HepG2 (cell line): ENCODE data around the gene TLCD3B. TPM values are rescaled to one million over a fixed set of nuclear protein-coding genes. Genes with fewer than 3 reads are reported as not detected.
A peak's percentile ranks its signal among the peaks of the same experiment; 100 is the strongest.

Source experiments
- ARHGAP35 ChIP-seq: sonication (generic); formaldehyde crosslinking; IDR thresholded peaks from 2 replicates; pipeline ENCODE4 v1.9.0; 2022; ENCODE audit warnings: mild to moderate bottlenecking, inconsistent platforms, moderate library complexity, missing genetic modification reagents, borderline replicate concordance
- KMT2B ChIP-seq: IDR thresholded peaks from 2 replicates; pipeline ENCODE4 v1.6.1; 2016; ENCODE audit warnings: missing genetic modification reagents, missing compliant biosample characterization
- MAFG ChIP-seq: sonication (generic); formaldehyde crosslinking; IDR thresholded peaks from 2 replicates; pipeline ENCODE4 v1.5.1; 2020; ENCODE audit warnings: mild to moderate bottlenecking, missing genetic modification reagents
- PLSCR1 ChIP-seq: sonication (generic); formaldehyde crosslinking; IDR thresholded peaks from 2 replicates; pipeline ENCODE4 v1.5.0; 2020; ENCODE audit warnings: missing genetic modification reagents, mild to moderate bottlenecking, borderline replicate concordance
- REPIN1 ChIP-seq: sonication (generic); formaldehyde crosslinking; IDR thresholded peaks from 2 replicates; pipeline ENCODE4 v1.8.0; 2022; ENCODE audit warnings: missing genetic modification reagents, low read depth, mild to moderate bottlenecking, borderline replicate concordance
- ZBTB37 ChIP-seq: sonication (generic); formaldehyde crosslinking; IDR thresholded peaks from 2 replicates; pipeline ENCODE4 v1.4.0; 2020; ENCODE audit warnings: mild to moderate bottlenecking, missing genetic modification reagents
- ZNF12 ChIP-seq: sonication (generic); formaldehyde crosslinking; IDR thresholded peaks from 2 replicates; pipeline ENCODE4 v1.5.0; 2020; ENCODE audit warnings: missing genetic modification reagents
- ZNF121 ChIP-seq: sonication (generic); formaldehyde crosslinking; IDR thresholded peaks from 2 replicates; pipeline ENCODE4 v1.5.0; 2020; ENCODE audit warnings: mild to moderate bottlenecking, missing genetic modification reagents
- ZNF407 ChIP-seq: sonication (generic); formaldehyde crosslinking; IDR thresholded peaks from one replicate; pipeline ENCODE4 v1.5.1; 2020; ENCODE audit warnings: mild to moderate bottlenecking, missing genetic modification reagents; ENCODE audit errors: not compliant biosample characterization
- ZNF687 ChIP-seq: sonication (generic); formaldehyde crosslinking; IDR thresholded peaks from 2 replicates; pipeline ENCODE4 v1.5.1; 2020; ENCODE audit warnings: mild to moderate bottlenecking, missing genetic modification reagents, moderate library complexity
- ZNF724P ChIP-seq: sonication (generic); formaldehyde crosslinking; IDR thresholded peaks from 2 replicates; pipeline ENCODE4 v1.8.0; 2022; ENCODE audit warnings: missing genetic modification reagents, borderline replicate concordance
- polyA plus RNA-seq, 8 experiments: library from polyadenylated mRNA; depleted of rRNA in 3 of 8; stranded (reverse) in 7 of 8; unstranded in 1 of 8; fragments of >200 nt; fragmentation: Illumina TruSeq in 4 of 8; extraction: Trizol in 4 of 8; gene quantifications; 2 replicates each; pipeline versions ENCODE4 v1.2.1 to v1.2.3, GENCODE V29; 2011 to 2016; ENCODE audit warnings: low read depth in 4 of 8, missing spikeins in 1 of 8, mixed read lengths in 1 of 8; ENCODE audit not compliant: insufficient read depth in 1 of 8
- total RNA-seq, 5 experiments: library from RNA; depleted of rRNA; stranded (reverse); fragments of >200 nt; fragmentation: Illumina TruSeq; extraction: Trizol; gene quantifications; 2 replicates each; pipeline ENCODE4 v1.2.3, GENCODE V29; 2016; ENCODE audit warnings: low read depth in 1 of 5

TLCD3B gene
- total and polyA plus RNA-seq, 2 of the 13 experiments (the other 11 are each of a cell fraction or from before 2014, with no cell fraction given), result not detected

- TF ChIP-seq ZNF407 (no peak), MAFG (CRISPR knock-in tag) (no peak), ZNF12 (CRISPR knock-in tag) (no peak), ZNF724P (no peak), PLSCR1 (CRISPR knock-in tag) (no peak), ZNF687 (CRISPR knock-in tag) (peak; percentile 73), REPIN1 (CRISPR knock-in tag) (no peak), ZBTB37 (no peak), ARHGAP35 (no peak), ZNF121 (CRISPR knock-in tag) (no peak), KMT2B (CRISPR knock-in tag) (no peak; the same call in 1 of the 2 replicates)
Observed at GRCh38 chr16:30054959-30055553, 24.0 kb upstream of the TLCD3B start (continued).
